Lower leg skin (tissue), 4 donors: ENCODE results near the gene MAN2A2. TPM values are rescaled to one million over a fixed set of nuclear protein-coding genes. Genes with fewer than 3 reads are reported as not detected.

Experiments
- DNase-seq, 2 donors: peaks; one replicate each; pipeline ENCODE4 v3.0.0-alpha.2; 2019; ENCODE audit warnings: low spot score in 2 of 2
- H3K4me3 ChIP-seq: fragments of 200-600 bp; sonication (generic); 2 replicates; pipeline ENCODE4 v1.5.1; 2017; ENCODE audit warnings: mild to moderate bottlenecking, low read depth; ENCODE audit not compliant: poor library complexity, severe bottlenecking
- CTCF ChIP-seq, 3 donors: fragments of 450-650 bp; IDR thresholded peaks; one replicate each; pipeline ENCODE4 v1.5.1; 2016; ENCODE audit warnings: antibody characterized with exemption in 3 of 3, mild to moderate bottlenecking in 3 of 3, moderate library complexity in 2 of 3
- POLR2A ChIP-seq, 2 donors: fragments of 450-650 bp; IDR thresholded peaks; one replicate each; pipeline ENCODE4 v1.6.1; 2016 to 2017; ENCODE audit warnings: antibody characterized with exemption in 2 of 2, mild to moderate bottlenecking in 1 of 2, moderate library complexity in 1 of 2
- WGBS, 2 donors: methylation state at CpG; one replicate each; pipeline ENCODE4 v1.1.5; 2018; 5-methylcytosine and 5-hydroxymethylcytosine counted together
- intact Hi-C: fragments of 100-400 bp; cut with DNase I; formaldehyde crosslinking; loops from one replicate; pipeline ENCODE4 v1.15.0; 2023; ENCODE audit warnings: low total_unique reads
- total RNA-seq, 4 donors: library from RNA; depleted of rRNA; stranded (reverse); fragments of >200 nt; gene quantifications; one replicate each; pipeline ENCODE4 v1.1.0, GENCODE V29; 2016

MAN2A2 gene
- total RNA-seq, 4 donors from 2014 or later = 21.8 to 43.5 (median 27.4) TPM

GRCh38 chr15:90864507-90864906, 38.6 kb upstream of the MAN2A2 start:
- intact Hi-C loops = no loop called here
- TF ChIP-seq POLR2A (IDR thresholded peaks at IDR 0.05) (no peak), CTCF (IDR thresholded peaks at IDR 0.05) (no peak)
- 95 to 98% methylated on average over 10 of the region's 10 CpGs for WGBS, 2 donors

GRCh38 chr15:90865702-90866101, 37.4 kb upstream of the MAN2A2 start:
- intact Hi-C loops = no loop called here
- no peak for TF ChIP-seq CTCF (IDR thresholded peaks at IDR 0.05)
- no peak for TF ChIP-seq POLR2A (IDR thresholded peaks at IDR 0.05)
- WGBS, 2 donors = 84 to 89% methylated on average over 4 of the region's 4 CpGs
- no peak for DNase-seq
- no peak overlapping the region for H3K4me3 ChIP-seq

More at GRCh38 chr15:90864507-90864906, 38.6 kb upstream of the MAN2A2 start:
- H3K4me3 ChIP-seq = no peak overlapping the region
- peak in 1 of 2 donors; percentile 76 for DNase-seq

- TF ChIP-seq POLR2A (IDR thresholded peaks at IDR 0.05) (no peak), CTCF (IDR thresholded peaks at IDR 0.05) (no peak)
- no peak for DNase-seq
- intact Hi-C loops = no loop called here
- WGBS, 2 donors = 61 to 62% methylated on average over 16 of the region's 16 CpGs
- no peak overlapping the region for H3K4me3 ChIP-seq
Measured at GRCh38 chr15:90866161-90866715, 36.9 kb upstream of the MAN2A2 start.

GRCh38 chr15:90866800-90867199, 36.3 kb upstream of the MAN2A2 start:
- DNase-seq = no peak
- H3K4me3 ChIP-seq = no peak overlapping the region
- no peak for TF ChIP-seq POLR2A (IDR thresholded peaks at IDR 0.05)
- TF ChIP-seq CTCF (IDR thresholded peaks at IDR 0.05) = no peak
- WGBS, 2 donors = 74 to 84% methylated on average over 3 of the region's 3 CpGs
- intact Hi-C loops = no loop called here

- intact Hi-C loops = no loop called here
- TF ChIP-seq POLR2A (IDR thresholded peaks at IDR 0.05) = no peak
- no peak for TF ChIP-seq CTCF (IDR thresholded peaks at IDR 0.05)
- WGBS, 2 donors = 50 to 71% methylated on average over 6 of the region's 6 CpGs
- DNase-seq = peak in 1 of 2 donors; percentile 71
- H3K4me3 ChIP-seq = no peak within 1 kb of the TSS
Measured at GRCh38 chr15:90868261-90868689, 34.8 kb upstream of the MAN2A2 start, which contains the start of gene FURIN. Gene FURIN (plus strand): TSS chr15:90868588. CDS start chr15:90875741, 7,153 bp downstream.

- TF ChIP-seq CTCF (IDR thresholded peaks at IDR 0.05) = no peak
- no peak for TF ChIP-seq POLR2A (IDR thresholded peaks at IDR 0.05)
- no peak for DNase-seq
- intact Hi-C loops = no loop called here
- H3K4me3 ChIP-seq = no peak overlapping the region
Measured at GRCh38 chr15:90869140-90869541, 34.0 kb upstream of the MAN2A2 start.
